ENCODE data around the gene NCK2.
A peak's percentile ranks its signal among the peaks of the same experiment; 100 is the strongest.

The NCK2 gene

DNA sequence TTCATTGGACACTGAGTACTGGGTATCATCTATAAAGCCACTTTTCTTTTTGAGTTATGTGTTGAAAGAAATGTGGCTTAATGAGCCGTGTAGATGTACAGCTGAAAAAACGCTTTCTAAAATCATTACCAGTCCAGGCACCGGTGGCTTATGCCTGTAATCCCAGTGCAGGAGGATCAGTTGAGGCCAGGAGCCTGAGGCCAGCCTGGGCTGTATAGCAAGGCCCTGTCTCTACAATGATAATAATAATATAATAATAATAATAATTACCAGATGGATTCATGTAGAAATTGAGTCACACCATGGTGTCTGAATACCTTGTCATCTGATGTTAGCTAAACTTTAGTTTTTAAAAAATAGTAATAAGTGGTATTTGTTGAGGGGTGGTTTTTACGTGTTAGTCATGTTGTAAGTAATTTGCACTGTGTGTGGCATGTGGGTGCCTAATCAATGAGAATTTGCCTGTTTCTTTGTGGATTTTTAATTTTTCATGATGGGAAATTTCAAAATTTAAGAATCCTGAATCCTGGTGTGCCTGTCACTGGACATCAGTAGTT is 30.1 kb downstream of the NCK2 start:
- Mint-ChIP-seq H3K36me3 (peaks cover 26% of the 10 kb centered on the region), H3K27ac (peak overlapping the region; percentile 94), H3K4me3 (no peak overlapping the region), H3K27me3 (no peaks in the 10 kb centered on the region), H3K4me1 (peaks cover 89% of the 10 kb centered on the region), H3K9me3 (no peaks in the 10 kb centered on the region)
- ATAC-seq, result no peak

DNA sequence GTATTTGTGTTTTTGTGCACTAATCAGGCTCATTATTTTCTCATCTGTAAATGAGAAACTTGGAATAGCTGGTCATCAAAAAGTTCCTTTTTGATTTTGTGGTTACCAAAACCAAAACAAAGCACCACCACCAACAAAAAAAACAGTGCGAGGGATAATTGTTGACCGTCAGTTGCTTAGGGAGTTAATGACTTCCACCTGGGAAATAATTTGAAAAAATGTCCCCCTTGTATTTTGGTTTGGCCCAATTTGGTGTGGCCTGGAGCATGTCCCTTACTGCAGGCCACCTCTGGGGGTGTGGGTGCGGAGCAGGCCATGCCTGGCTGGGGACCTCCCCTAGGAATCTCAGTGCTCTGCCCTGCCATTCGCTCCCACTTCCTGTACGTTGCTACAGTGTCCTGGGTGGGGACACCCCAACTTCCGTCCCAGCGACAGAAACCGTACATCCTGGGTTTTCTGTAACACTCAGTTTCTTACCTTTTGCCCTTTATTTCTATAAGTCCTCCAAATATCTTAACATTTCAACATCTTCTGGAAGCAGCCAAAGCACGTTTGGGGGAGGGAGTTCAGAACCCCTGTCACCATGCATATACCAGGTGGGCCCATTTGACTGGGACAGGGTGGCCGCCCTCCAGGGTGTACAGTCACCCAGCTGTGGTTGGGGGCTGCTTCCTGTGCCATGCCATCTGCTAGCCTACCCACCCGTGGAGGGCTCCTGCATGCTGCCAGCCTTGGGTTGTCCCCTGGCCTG is 31.3 kb downstream of the NCK2 start:
- ATAC-seq, result peak; percentile 91
- Mint-ChIP-seq H3K27ac (peak overlapping the region; percentile 94), H3K36me3 (peaks cover 35% of the 10 kb centered on the region), H3K4me3 (peak overlapping the region; percentile 66), H3K4me1 (peaks cover 93% of the 10 kb centered on the region), H3K9me3 (no peaks in the 10 kb centered on the region), H3K27me3 (no peaks in the 10 kb centered on the region)

DNA sequence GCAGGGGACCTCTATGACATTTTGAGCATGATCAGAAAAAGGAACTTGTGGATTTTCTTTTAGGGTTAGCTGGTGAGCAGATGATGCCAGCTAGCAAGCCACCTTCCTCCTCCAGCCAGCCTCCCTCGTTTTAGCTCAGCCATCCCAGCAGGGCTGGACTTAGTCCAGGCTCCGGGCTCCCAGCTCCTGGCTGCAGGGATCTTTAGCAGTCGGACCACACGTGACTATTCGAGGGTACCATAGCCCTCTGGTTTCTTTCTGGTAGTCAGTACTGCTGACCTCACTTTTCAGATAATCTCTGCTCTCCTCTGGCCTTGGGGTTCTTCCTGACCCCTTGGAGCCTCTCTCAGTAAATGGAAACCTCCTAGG is 31.8 kb downstream of the NCK2 start:
- peak overlapping the region; percentile 94 for H3K27ac Mint-ChIP-seq
- H3K4me1 Mint-ChIP-seq, result peaks cover 98% of the 10 kb centered on the region
- H3K9me3 Mint-ChIP-seq, result no peaks in the 10 kb centered on the region
- no peak for ATAC-seq
- H3K36me3 Mint-ChIP-seq, result peaks cover 40% of the 10 kb centered on the region
- peak overlapping the region; percentile 66 for H3K4me3 Mint-ChIP-seq
- no peaks in the 10 kb centered on the region for H3K27me3 Mint-ChIP-seq

DNA sequence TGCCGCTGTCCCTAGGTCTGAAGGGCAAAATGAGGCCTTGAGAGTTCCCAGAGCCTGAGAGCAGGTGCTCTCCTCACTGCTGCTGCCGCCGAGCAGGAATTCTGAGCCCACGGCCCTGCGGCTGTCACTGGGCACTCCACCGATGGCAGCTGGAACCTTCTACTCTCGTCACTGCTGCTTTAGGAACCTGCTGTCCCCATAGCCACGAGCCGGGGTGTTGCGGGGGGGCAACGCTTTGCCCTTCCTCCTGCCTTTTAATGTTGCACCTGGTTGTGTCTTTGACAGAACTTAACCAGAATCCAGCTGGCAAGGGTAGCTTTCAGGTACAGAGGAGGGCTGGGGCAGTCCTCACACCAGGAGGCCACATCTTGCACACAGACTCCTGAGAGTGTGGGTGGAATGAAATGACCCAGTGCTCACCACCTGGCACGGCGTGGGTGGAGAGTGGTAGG is 32.3 kb downstream of the NCK2 start:
- Mint-ChIP-seq H3K27ac (peak overlapping the region; percentile 94), H3K27me3 (no peaks in the 10 kb centered on the region), H3K4me1 (peaks cover 98% of the 10 kb centered on the region), H3K4me3 (peak overlapping the region; percentile 66), H3K9me3 (no peaks in the 10 kb centered on the region), H3K36me3 (peaks cover 40% of the 10 kb centered on the region)
- ATAC-seq, result peak; percentile 66

DNA sequence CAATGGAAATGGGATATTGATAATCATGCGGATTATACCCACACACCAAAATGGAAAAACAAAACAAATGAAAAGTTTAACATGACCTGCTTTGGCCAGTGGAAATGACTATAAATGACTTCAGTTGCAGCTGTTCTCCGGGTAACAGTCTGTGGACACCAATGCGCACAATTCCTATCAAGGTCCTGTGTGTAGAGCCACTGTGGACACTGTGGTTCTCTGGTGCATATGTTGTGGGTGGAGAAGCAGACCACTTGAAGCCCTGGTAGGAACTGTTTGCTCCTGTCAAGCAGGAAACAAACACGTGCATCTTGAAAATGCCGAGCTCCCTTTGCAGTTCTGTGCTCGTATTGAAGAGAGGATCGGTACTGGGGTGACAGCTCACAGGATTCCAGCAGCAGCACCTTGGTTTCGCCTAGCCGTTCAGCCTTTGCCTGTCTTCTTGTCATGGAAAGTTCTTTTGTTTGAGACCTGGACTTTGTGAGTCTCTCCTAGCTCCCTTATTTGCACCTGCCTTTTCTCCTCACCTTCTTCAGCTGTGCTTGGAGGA is 32.9 kb downstream of the NCK2 start:
- H3K27me3 Mint-ChIP-seq, result no peaks in the 10 kb centered on the region
- no peaks in the 10 kb centered on the region for H3K9me3 Mint-ChIP-seq
- peaks cover 40% of the 10 kb centered on the region for H3K36me3 Mint-ChIP-seq
- ATAC-seq, result no peak
- H3K27ac Mint-ChIP-seq, result peak overlapping the region; percentile 94
- peaks cover 98% of the 10 kb centered on the region for H3K4me1 Mint-ChIP-seq
- peak overlapping the region; percentile 66 for H3K4me3 Mint-ChIP-seq

DNA sequence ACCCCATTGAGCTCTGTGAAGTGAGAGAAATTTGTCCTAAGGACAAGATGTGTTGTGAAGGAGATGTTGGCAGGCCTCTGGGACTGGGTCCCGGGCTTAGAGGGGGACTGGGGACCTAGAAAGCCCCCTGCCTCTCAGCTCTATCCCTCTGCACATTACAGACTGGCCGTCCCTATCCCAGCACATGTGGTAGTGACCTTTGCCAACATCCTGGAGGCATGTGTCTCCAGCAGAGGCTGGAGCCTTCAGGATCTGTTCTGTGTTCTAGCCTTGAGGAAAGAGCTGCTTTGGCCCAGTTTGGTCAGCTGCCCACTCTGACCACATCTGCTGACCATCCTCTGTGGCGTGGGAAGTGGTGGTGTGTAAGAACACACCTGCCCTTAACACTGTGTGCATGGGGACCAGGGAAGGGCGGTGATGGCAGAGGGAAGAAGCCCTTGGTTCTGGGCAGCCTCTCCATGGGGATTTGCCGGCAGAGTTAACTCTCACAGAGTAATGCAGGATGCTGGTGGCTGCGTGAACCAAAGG is 33.4 kb downstream of the NCK2 start:
- ATAC-seq, result no peak
- H3K9me3 Mint-ChIP-seq, result no peaks in the 10 kb centered on the region
- peaks cover 94% of the 10 kb centered on the region for H3K4me1 Mint-ChIP-seq
- H3K27me3 Mint-ChIP-seq, result no peaks in the 10 kb centered on the region
- no peak overlapping the region for H3K4me3 Mint-ChIP-seq
- peak overlapping the region; percentile 94 for H3K27ac Mint-ChIP-seq
- peaks cover 35% of the 10 kb centered on the region for H3K36me3 Mint-ChIP-seq

DNA sequence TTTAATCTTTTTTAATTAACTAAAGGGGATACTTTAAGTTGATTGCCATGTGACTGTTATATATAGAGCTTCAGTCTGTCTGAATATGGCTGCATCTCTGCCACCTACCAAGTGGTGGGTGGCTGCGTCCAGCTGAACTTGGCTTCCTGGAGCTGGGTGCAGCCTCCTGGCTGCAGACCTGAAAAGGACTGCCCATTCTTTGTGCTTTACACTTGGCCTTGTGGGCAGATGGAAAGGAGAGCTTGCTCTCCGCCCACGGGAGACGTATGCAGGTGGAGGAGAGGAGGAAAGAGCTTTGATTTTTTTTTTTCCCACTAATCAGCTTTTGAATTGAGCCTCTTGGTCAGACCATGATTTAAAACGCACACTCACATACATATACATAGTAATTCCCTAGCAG is 34.7 kb downstream of the NCK2 start:
- Mint-ChIP-seq H3K27me3 (no peaks in the 10 kb centered on the region), H3K4me1 (peaks cover 87% of the 10 kb centered on the region), H3K27ac (peak overlapping the region; percentile 94), H3K4me3 (no peak overlapping the region), H3K36me3 (peaks cover 27% of the 10 kb centered on the region), H3K9me3 (no peaks in the 10 kb centered on the region)
- no peak for ATAC-seq

DNA sequence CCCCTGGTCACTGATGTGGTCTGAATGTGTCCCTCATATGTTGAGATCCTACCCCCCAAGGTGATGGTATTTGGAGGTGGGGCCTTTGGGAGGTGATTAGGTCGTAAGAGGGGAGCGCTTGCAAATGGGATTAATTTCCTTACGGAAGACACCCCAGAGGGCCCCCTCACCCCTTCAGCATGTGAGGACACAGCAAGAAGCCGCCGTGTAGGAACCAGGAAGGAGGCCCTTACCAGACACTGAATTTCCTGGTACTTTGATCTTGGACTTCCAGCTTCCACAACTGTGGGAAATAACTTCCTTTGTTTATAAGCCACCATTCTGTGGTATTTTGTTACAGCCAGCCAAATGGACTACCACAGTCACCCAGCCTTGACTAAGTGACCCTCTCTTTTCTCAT is 35.9 kb downstream of the NCK2 start:
- Mint-ChIP-seq H3K4me1 (peaks cover 78% of the 10 kb centered on the region), H3K27me3 (no peaks in the 10 kb centered on the region), H3K9me3 (no peaks in the 10 kb centered on the region), H3K4me3 (no peak overlapping the region), H3K27ac (peak overlapping the region; percentile 61), H3K36me3 (peaks cover 24% of the 10 kb centered on the region)
- no peak for ATAC-seq

DNA sequence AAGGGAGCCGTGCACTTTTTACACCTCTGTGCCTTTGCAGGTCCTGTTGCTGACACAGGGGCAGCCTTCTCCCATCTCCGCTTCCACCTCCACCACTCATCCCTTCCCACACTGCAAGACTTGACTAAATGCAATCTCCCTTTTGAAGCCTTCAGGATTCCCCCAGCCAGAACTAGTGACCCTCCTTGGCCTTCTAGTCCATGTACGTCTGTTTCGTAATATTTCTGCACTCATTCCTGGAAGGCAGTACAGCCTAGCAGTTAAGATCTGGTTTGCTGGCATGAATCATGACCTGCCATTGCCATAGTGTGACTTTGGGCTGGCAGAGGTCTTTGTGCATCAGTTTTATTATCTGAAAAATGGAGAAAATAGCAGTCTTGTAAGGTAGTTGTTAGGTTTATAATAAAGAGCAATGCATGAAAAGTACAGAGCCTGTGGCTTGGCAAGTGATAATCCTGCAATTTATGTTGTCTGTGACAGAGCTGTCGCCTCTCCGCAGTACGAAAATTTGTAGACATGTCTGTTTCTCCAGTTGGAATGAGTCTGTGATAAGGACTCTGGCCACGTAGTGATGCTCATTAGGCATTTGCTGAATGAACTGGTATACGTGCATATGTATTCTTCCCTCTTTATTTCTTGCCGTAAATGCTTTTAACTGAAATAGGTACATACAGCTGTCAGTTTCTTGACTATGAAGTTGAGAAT is 36.7 kb downstream of the NCK2 start:
- H3K27me3 Mint-ChIP-seq, result no peaks in the 10 kb centered on the region
- no peak overlapping the region for H3K4me3 Mint-ChIP-seq
- H3K4me1 Mint-ChIP-seq, result peaks cover 78% of the 10 kb centered on the region
- peak overlapping the region; percentile 61 for H3K27ac Mint-ChIP-seq
- no peak for ATAC-seq
- no peaks in the 10 kb centered on the region for H3K9me3 Mint-ChIP-seq
- peaks cover 24% of the 10 kb centered on the region for H3K36me3 Mint-ChIP-seq

DNA sequence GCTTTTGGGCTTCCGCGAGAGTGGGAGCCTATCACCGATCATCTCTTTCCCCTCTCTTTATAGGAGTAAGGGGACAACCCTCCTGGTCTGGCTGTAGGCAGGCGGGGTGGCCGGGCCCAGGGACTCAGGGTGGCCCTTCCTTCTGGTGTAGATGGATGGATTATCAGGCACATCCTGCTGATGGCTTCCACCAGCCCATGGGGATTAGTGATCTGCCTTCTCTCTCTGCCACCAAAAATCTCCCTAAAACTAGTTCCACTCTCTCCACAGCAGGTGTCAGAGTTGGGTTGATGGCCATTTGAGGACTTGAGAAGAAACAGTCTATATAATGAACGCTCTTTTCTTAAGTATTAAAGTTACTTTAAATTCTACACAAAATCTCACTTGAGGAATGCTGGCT is 37.4 kb downstream of the NCK2 start:
- Mint-ChIP-seq H3K4me3 (no peak overlapping the region), H3K27ac (peak overlapping the region; percentile 61), H3K27me3 (no peaks in the 10 kb centered on the region), H3K36me3 (peaks cover 24% of the 10 kb centered on the region), H3K9me3 (no peaks in the 10 kb centered on the region), H3K4me1 (peaks cover 78% of the 10 kb centered on the region)
- ATAC-seq, result no peak

DNA sequence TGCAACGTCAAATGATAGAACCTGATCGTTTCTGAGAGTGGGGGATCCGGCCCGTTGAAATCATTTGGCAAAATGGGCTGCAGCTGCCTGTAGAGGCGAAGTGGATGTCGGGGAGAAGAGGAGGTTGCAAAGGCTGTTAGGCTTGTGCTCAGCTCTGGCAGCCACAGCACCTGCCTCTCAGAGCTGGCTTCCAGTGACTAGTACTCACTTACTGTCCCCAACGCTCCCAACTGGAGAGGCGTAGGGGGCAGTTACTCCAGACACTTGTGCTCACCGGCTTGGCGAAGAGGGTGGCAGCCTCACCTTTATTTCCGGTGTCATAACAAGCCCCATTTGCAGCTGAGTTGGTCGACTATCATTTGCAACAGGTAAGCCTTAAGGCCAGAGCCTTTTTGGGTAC is 37.9 kb downstream of the NCK2 start:
- ATAC-seq, result no peak
- peaks cover 24% of the 10 kb centered on the region for H3K36me3 Mint-ChIP-seq
- no peaks in the 10 kb centered on the region for H3K27me3 Mint-ChIP-seq
- H3K9me3 Mint-ChIP-seq, result no peaks in the 10 kb centered on the region
- peak overlapping the region; percentile 61 for H3K27ac Mint-ChIP-seq
- H3K4me1 Mint-ChIP-seq, result peaks cover 78% of the 10 kb centered on the region
- H3K4me3 Mint-ChIP-seq, result no peak overlapping the region

DNA sequence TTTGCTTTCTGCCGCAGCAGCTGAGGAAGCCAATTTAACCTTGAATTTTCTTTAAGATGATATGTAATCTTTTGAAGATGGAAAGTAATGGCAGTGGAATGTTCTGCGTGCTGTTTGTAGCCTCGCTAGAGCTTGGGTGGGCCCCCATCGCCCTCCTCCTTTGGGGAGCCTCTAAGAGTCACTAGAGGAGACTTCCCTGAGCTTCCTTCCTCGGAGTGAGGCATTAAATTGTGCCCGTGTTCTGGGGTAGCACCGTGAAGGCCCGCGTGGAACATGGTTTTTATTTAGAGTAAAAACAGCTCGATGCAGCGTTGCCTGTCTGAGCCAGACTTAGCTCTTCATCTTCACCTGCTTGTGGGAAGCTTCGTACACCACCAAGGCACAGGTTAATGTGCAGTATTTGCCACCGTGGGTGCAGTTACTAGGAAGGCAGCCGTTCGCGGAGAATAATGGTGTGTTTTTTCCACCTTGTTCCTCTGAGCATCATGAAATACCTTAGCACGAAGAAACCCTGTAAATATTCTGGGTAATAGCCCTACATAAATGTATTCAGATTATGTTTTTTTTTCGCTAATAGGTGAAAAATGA is 38.5 kb downstream of the NCK2 start:
- no peak overlapping the region for H3K4me3 Mint-ChIP-seq

DNA sequence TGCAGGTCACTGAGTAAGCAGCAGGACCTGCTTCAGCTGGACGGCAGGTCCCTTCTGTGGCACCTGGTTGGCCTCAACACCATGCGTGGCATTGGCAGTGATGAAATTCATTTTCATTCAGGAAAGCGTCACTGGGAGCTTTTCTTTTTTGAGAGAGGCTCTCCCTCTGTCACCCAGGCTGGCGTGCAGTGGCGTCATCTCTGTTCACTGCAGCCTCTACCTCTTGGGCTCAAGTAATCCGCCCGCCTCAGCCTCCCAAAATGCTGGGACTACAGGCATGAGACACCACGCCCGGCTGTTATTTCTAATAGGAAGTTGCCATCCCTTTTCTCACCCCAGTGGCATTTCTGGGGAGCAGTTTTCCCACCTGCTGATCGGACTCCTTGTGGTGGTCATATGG is 39.3 kb downstream of the NCK2 start:
- Mint-ChIP-seq H3K9me3 (no peaks in the 10 kb centered on the region), H3K4me1 (peaks cover 79% of the 10 kb centered on the region), H3K4me3 (no peak overlapping the region), H3K27me3 (no peaks in the 10 kb centered on the region), H3K36me3 (peaks cover 29% of the 10 kb centered on the region), H3K27ac (no peak overlapping the region)
- ATAC-seq, result no peak

More for the DNA sequence above, 38.5 kb downstream of the NCK2 start:
- Mint-ChIP-seq H3K36me3 (peaks cover 24% of the 10 kb centered on the region), H3K9me3 (no peaks in the 10 kb centered on the region), H3K4me1 (peaks cover 78% of the 10 kb centered on the region), H3K27me3 (no peaks in the 10 kb centered on the region), H3K27ac (no peak overlapping the region)
- ATAC-seq, result no peak

DNA sequence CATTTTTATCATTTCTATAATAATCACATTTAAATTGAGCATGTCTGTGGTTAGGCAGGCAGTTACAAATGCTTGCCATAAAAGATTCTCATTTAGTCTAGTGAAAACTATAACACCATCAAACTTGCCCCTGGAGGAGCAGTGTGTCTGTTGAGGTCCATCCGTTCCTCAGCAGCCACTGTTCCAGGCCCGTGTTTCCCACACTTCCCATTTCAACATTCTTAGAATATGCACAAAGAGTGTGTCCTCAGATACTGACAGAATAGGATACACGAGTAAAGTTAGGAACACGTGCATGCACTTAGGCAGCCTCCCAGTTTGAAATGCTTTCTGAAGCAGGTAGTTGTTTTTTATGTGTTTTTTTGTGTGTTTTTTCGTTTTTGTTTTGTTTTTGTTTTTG is 39.9 kb downstream of the NCK2 start:
- H3K27me3 Mint-ChIP-seq, result no peaks in the 10 kb centered on the region
- H3K4me1 Mint-ChIP-seq, result peaks cover 79% of the 10 kb centered on the region
- no peak overlapping the region for H3K4me3 Mint-ChIP-seq
- no peak for ATAC-seq
- peaks cover 33% of the 10 kb centered on the region for H3K36me3 Mint-ChIP-seq
- H3K9me3 Mint-ChIP-seq, result no peaks in the 10 kb centered on the region
- no peak overlapping the region for H3K27ac Mint-ChIP-seq
